ENCODE data around the gene ARHGAP28. TPM values are rescaled to one million over a fixed set of nuclear protein-coding genes. Genes with fewer than 3 reads are reported as not detected.
"Not testable (repeated sequence)": the region's sequence is repeated elsewhere in the genome, so short reads cannot be mapped to it uniquely, and the experiment has no call there.

Gene ARHGAP28
- total and polyA plus RNA-seq, 11 donors: 0.42 to 7.5 (median 1.8) TPM

GRCh38 chr18:6842081-6842480, 112.6 kb downstream of the ARHGAP28 start:
- Histone ChIP-seq H3K9me3 (no peaks in the 10 kb centered on the region), H3K4me1 (no peaks in the 10 kb centered on the region), H3K27ac (no peak overlapping the region), H3K36me3 (no peaks in the 10 kb centered on the region), H3K27me3 (no peaks in the 10 kb centered on the region), H3K4me3 (no peak overlapping the region)
- intact Hi-C loops (cut with DNase I): no loop called here
- WGBS, 4 donors: 65 to 97% (median 87%) methylated on average over 3 of the region's 3 CpGs
- TF ChIP-seq POLR2A (IDR thresholded peaks at IDR 0.05): no peak
- TF ChIP-seq CTCF (IDR thresholded peaks at IDR 0.05): no peak
- no peak for DNase-seq
- no peak for ATAC-seq

DNA sequence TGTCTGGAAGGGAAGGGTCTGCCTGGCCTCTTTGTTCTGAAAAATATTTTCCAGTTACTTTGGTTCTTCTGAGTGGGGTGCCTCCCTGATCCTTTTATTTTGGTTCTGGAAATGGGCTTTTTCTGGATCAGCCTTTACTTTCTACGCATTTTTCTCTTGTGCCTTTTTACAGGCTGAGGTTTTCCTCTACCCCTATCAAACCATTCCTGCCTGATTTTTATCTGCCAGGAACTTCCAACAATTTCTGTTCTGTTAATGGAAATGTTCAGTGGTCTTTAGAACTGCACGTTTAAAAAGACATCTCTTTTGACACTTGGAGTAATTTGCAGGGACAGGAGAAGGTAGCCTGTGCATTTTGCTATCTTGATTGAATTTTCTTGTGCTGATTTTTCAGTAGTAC, 113.8 kb downstream of the ARHGAP28 start:
- Histone ChIP-seq H3K4me1 (no peaks in the 10 kb centered on the region), H3K27me3 (no peaks in the 10 kb centered on the region), H3K27ac (no peak overlapping the region), H3K4me3 (no peak overlapping the region), H3K36me3 (no peaks in the 10 kb centered on the region), H3K9me3 (no peaks in the 10 kb centered on the region)
- 70 to 75% (median 70%) methylated on average over 2 of the region's 2 CpGs for WGBS, 4 donors
- TF ChIP-seq POLR2A (IDR thresholded peaks at IDR 0.05): no peak
- no peak for TF ChIP-seq CTCF (IDR thresholded peaks at IDR 0.05)
- ATAC-seq (no peak), DNase-seq (no peak)
- intact Hi-C loops (cut with DNase I): no loop called here

GRCh38 chr18:6845521-6845920, 116.0 kb downstream of the ARHGAP28 start:
- H3K36me3 ChIP-seq; ATAC-seq; H3K4me1 ChIP-seq; DNase-seq; H3K9me3 ChIP-seq; intact Hi-C loops (cut with DNase I); H3K27me3 ChIP-seq; H3K4me3 ChIP-seq; H3K27ac ChIP-seq: not testable (repeated sequence)
- 91 to 96% (median 93%) methylated on average over 1 of the region's 1 CpG for WGBS, 4 donors

DNA sequence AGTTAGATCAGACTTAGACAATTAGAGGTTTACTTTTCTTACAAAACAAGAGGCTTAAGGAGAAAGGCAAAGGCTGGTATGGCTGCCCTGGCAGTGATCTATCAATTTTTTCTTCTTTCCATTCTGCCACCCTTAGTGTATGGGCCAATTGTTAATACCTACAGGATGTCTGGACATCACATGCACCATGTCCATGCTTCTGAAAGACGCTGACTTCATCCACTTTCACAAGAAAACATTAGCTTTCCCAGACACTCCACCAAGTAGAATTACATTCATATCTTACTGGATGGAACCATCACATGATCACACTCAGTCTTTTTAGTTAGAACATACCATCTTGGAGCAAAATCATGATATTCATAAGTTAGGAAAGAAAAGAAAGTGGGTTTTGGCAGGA, 120.9 kb downstream of the ARHGAP28 start:
- no peak for ATAC-seq
- intact Hi-C loops (cut with DNase I): loop anchor here in 1 of 10 donors (5.0 kb wide), 1 partner anchor 58 kb away; no protein-coding TSS in a partner anchor

More for the DNA sequence above, 120.9 kb downstream of the ARHGAP28 start:
- Histone ChIP-seq H3K27ac (no peak overlapping the region), H3K36me3 (peaks cover 0 to 12% (median 0%) of the 10 kb centered on the region in 9 donors), H3K9me3 (peaks cover 0 to 25% (median 2%) of the 10 kb centered on the region in 12 donors), H3K27me3 (no peaks in the 10 kb centered on the region), H3K4me1 (no peaks in the 10 kb centered on the region), H3K4me3 (no peak overlapping the region)
- WGBS, 4 donors: 84 to 97% (median 95%) methylated on average over 1 of the region's 1 CpG
- TF ChIP-seq POLR2A (IDR thresholded peaks at IDR 0.05) (no peak), CTCF (IDR thresholded peaks at IDR 0.05) (no peak)
- DNase-seq: no peak
